Spleen (tissue), 7 donors: ENCODE data around the gene NEDD4L.

Experiments
- CTCF ChIP-seq, 11 experiments: fragments of 200-600 bp in 7 of 11; fragments of 450-650 bp in 4 of 11; sonication (generic) in 4 of 11; IDR thresholded peaks in 8 of 11; conservative IDR thresholded peaks in 3 of 11; 1 replicate in 7 of 11; 2 replicates in 4 of 11; pipeline versions ENCODE4 v1.4.0 to v1.8.0; 2016 to 2021; ENCODE audit warnings: antibody characterized with exemption in 11 of 11, inconsistent platforms in 4 of 11, mild to moderate bottlenecking in 1 of 11
- POLR2A ChIP-seq, 3 donors: fragments of 450-650 bp; IDR thresholded peaks; one replicate each; pipeline ENCODE4 v1.5.1; 2017; ENCODE audit warnings: antibody characterized with exemption in 3 of 3, mild to moderate bottlenecking in 1 of 3
- POLR2AphosphoS5 ChIP-seq, 3 donors: sonication (generic); formaldehyde crosslinking; IDR thresholded peaks; one replicate each; pipeline ENCODE4 v1.5.1; 2017; ENCODE audit warnings: antibody characterized with exemption in 3 of 3
- donor health status: DM: no; HTN: no; CAD: no; lungs with moderate emphysema.
- donor health status: DM: no; HTN: no; CAD: no.
- donor health status: DM: no; HTN: no; CAD: no.

GRCh38 chr18:57995331-57995730, 48.7 kb upstream of the NEDD4L start:
- TF ChIP-seq POLR2AphosphoS5 (IDR thresholded peaks at IDR 0.05) (no peak), CTCF (IDR thresholded peaks at IDR 0.05 in 8 of 11, conservative IDR thresholded peaks at IDR 0.05 in 3 of 11) (no peak), POLR2A (IDR thresholded peaks at IDR 0.05) (no peak)
